Kidney (tissue), 22 donors: ENCODE measurements around the gene TRPC1. TPM values are rescaled to one million over a fixed set of nuclear protein-coding genes. Genes with fewer than 3 reads are reported as not detected.

ENCODE experiments used
- DNase-seq, 5 donors: peaks; one replicate each; pipeline ENCODE4 v3.0.0-alpha.2; 2013 to 2020
- FAIRE-seq: peaks from 2 replicates; lab custom pipeline; 2012; peaks lifted over from hg19 to GRCh38; lab: Jason Lieb, UNC
- H3K27ac ChIP-seq, 2 donors: one replicate each; pipeline ENCODE4 v1.7.0; 2013; ENCODE audit warnings: low read depth in 2 of 2, low read length in 2 of 2, inconsistent platforms in 1 of 2
- H3K27me3 ChIP-seq: one replicate; pipeline ENCODE4 v1.7.1; 2013; ENCODE audit warnings: low read length, inconsistent platforms; ENCODE audit not compliant: control insufficient read depth, insufficient read depth
- H3K36me3 ChIP-seq, 3 donors: one replicate each; pipeline versions ENCODE4 v1.7.0 to v1.7.1; 2013; ENCODE audit warnings: low read length in 3 of 3, control low read depth in 1 of 3, inconsistent platforms in 1 of 3; ENCODE audit not compliant: insufficient read depth in 3 of 3, control insufficient read depth in 2 of 3
- H3K4me1 ChIP-seq, 3 donors: one replicate each; pipeline versions ENCODE4 v1.7.0 to v1.7.1; 2013; ENCODE audit warnings: low read length in 3 of 3, inconsistent platforms in 1 of 3, low read depth in 1 of 3; ENCODE audit not compliant: control insufficient read depth in 2 of 3, insufficient read depth in 2 of 3
- H3K4me3 ChIP-seq, 3 donors: one replicate each; pipeline versions ENCODE4 v1.7.0 to v1.8.1; 2013; ENCODE audit warnings: low read length in 3 of 3, control low read depth in 1 of 3, inconsistent platforms in 1 of 3
- H3K9ac ChIP-seq, 3 donors: one replicate each; pipeline versions ENCODE4 v1.7.0 to v1.7.1; 2013; ENCODE audit warnings: low read length in 3 of 3, control low read depth in 1 of 3, inconsistent platforms in 1 of 3
- H3K9me3 ChIP-seq, 3 donors: one replicate each; pipeline versions ENCODE4 v1.7.0 to v1.7.1; 2013; ENCODE audit warnings: low read length in 3 of 3, control low read depth in 1 of 3, inconsistent platforms in 1 of 3; ENCODE audit not compliant: control insufficient read depth in 2 of 3, insufficient read depth in 1 of 3
- intact Hi-C: fragments of 100-400 bp; cut with DNase I; formaldehyde crosslinking; loops from one replicate; pipeline ENCODE4 v1.11.1; 2022
- long read RNA-seq, 10 donors: library from polyadenylated mRNA in 1 of 10; unstranded in 1 of 10; transcript quantifications; one replicate each; pipeline ENCODE4 v2.0.0 and lab custom pipeline, GENCODE V29; 2021 to 2026
- polyA plus RNA-seq: library from polyadenylated mRNA; stranded (reverse); fragments of 350-450 nt; fragmentation: Illumina TruSeq; extraction: RNeasy Lipid Tissue Mini Kit (QIAGEN cat#74804); gene quantifications from one replicate; pipeline ENCODE4 v1.2.3, GENCODE V29; 2014; ENCODE audit warnings: low read depth, low replicate concordance; ENCODE audit not compliant: insufficient read depth
- total RNA-seq: library from RNA; stranded (reverse); fragmentation: NEBNext Ultra II Directional; extraction: Animal tissue kit (Norgen Biotek cat#: 25700); gene quantifications from one replicate; pipeline ENCODE4 v1.2.1, GENCODE V29; 2021
- TF ChIP-seq, protein P1 (sequence below): IDR thresholded peaks from 3 replicates; pipeline ENCODE4 v1.5.1; 2012; ENCODE audit warnings: mild to moderate bottlenecking, moderate library complexity, borderline replicate concordance; ENCODE audit not compliant: insufficient read depth; ENCODE audit errors: extremely low read depth
- donor health status: control.
- donor health status: control.
- donor health status: control.
- donor health status: control.
- donor health status: control.
- donor health status: DM: yes; HTN: yes; CAD: no.
- donor health status: Normal renal cell carcinoma (clear cell type).

TRPC1 gene
- total RNA-seq, result 13.2 TPM
- 3.2 TPM for polyA plus RNA-seq
- long read RNA-seq, donor 1, full-length matches to known transcripts, result 1 of 1 reads
- long read RNA-seq, donor 1, partial matches to known transcripts, result 0 of 1 reads
- long read RNA-seq, donor 1, other reads (novel, unspliced or antisense), result 0 of 1 reads
- long read RNA-seq, donor 2, full-length matches to known transcripts, result 1 of 1 reads
- long read RNA-seq, donor 2, partial matches to known transcripts, result 0 of 1 reads
- long read RNA-seq, donor 2, other reads (novel, unspliced or antisense), result 0 of 1 reads
- long read RNA-seq, donor 3, result 0 reads
- long read RNA-seq, donor 4, result 0 reads
- long read RNA-seq, donor 5, result 0 reads
- long read RNA-seq, donor 6, result 0 reads
- long read RNA-seq, donor 7, full-length matches to known transcripts, result 2 of 8 reads
- long read RNA-seq, donor 7, partial matches to known transcripts, result 3 of 8 reads
- long read RNA-seq, donor 7, other reads (novel, unspliced or antisense), result 3 of 8 reads
- long read RNA-seq, donor 8, result 0 reads
- long read RNA-seq, donor 9, result 0 reads
- long read RNA-seq, donor 10, result 0 reads

DNA sequence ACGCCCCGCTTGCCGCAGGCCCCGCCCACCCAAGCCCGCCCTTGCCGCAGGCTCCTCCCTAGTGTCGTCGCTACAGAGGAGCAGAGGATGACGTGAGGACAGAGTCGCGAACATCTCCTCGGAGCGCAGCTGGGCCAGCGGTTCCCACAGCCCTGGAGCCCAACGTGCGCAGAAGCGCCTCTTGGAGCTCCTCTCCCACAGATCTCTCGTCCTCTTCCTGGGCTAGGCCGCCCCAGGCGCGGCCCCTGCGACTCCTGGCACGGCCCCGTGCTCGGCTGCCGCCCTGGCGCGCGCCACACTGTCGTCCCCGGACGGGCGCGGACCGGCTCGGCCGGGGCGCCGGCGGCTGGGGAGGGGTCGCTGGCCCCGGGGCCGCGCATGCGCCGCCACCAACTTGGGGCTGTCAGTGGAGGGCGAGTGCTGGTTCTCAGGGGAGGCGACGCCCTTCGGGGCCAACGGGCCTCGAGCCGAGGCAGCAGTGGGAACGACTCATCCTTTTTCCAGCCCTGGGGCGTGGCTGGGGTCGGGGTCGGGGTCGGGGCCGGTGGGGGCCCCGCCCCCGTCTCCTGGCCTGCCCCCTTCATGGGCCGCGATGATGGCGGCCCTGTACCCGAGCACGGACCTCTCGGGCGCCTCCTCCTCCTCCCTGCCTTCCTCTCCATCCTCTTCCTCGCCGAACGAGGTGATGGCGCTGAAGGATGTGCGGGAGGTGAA lies at the start of gene TRPC1:
TSS of gene TRPC1 (plus strand) at position 67 of the 714 bp plus-strand sequence. CDS start at position 593, 526 bp downstream.
- H3K4me3 ChIP-seq, result peak within 1 kb of the TSS; percentile 86 to 92 (median 88)
- no peaks in the 10 kb centered on the region for H3K36me3 ChIP-seq
- H3K27ac ChIP-seq, result peak within 1 kb of the TSS; percentile 72 to 76
- H3K9me3 ChIP-seq, result no peaks in the 10 kb centered on the region
- DNase-seq (peak; percentile 91 to 94 (median 91)), FAIRE-seq (no peak)
- peak within 1 kb of the TSS; percentile 49 to 85 (median 82) for H3K9ac ChIP-seq
- TF ChIP-seq, protein P1, sequence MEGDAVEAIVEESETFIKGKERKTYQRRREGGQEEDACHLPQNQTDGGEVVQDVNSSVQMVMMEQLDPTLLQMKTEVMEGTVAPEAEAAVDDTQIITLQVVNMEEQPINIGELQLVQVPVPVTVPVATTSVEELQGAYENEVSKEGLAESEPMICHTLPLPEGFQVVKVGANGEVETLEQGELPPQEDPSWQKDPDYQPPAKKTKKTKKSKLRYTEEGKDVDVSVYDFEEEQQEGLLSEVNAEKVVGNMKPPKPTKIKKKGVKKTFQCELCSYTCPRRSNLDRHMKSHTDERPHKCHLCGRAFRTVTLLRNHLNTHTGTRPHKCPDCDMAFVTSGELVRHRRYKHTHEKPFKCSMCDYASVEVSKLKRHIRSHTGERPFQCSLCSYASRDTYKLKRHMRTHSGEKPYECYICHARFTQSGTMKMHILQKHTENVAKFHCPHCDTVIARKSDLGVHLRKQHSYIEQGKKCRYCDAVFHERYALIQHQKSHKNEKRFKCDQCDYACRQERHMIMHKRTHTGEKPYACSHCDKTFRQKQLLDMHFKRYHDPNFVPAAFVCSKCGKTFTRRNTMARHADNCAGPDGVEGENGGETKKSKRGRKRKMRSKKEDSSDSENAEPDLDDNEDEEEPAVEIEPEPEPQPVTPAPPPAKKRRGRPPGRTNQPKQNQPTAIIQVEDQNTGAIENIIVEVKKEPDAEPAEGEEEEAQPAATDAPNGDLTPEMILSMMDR, result no peak
- intact Hi-C loops, result no loop called here
- H3K4me1 ChIP-seq, result peaks cover 0 to 2% (median 0%) of the 10 kb centered on the region in 3 donors
- no peaks in the 10 kb centered on the region for H3K27me3 ChIP-seq

DNA sequence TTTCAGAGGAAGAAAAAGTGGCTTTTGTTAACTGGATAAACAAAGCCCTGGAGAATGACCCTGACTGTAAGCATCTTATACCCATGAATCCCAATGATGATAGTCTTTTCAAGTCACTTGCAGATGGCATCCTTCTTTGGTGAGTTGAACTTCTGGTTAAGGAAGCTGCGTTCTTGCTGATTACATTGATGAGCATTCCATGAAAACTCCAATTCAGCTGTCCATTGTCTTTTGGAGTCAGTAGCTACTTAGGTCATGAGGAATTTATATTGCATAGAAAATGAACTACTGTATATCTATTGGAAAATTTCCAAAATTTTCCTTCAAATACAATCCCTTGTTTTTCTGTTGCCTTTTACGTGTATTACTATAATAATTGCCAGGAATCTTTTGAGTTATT lies 47.7 kb upstream of the TRPC1 start:
- no peak for FAIRE-seq
- Histone ChIP-seq H3K4me1 (no peaks in the 10 kb centered on the region), H3K9me3 (no peaks in the 10 kb centered on the region), H3K27ac (no peak overlapping the region), H3K4me3 (no peak overlapping the region), H3K27me3 (no peaks in the 10 kb centered on the region), H3K9ac (no peak overlapping the region), H3K36me3 (no peaks in the 10 kb centered on the region)
- no peak for DNase-seq
- TF ChIP-seq, protein P1, result no peak
- intact Hi-C loops, result no loop called here

DNA sequence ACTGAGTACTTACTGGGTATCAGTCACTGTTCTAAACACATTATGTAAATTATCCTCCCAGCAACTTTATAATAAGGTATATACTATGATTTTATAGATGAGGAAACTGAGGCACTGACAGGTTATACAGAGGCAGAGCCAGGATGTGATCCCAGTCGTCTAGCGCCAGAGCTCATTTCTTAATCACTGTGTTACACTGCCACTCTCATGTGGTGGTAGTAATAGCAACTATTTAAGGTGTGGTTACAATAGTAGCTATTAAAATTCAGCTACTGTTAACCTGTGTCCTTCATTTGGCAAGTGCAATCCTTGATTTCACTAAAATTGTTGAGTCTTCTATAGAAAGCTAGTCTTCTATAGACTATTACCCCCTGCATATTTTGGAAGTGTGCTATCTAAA lies 43.1 kb upstream of the TRPC1 start:
- Histone ChIP-seq H3K27me3 (no peaks in the 10 kb centered on the region), H3K4me3 (no peak overlapping the region), H3K9me3 (no peaks in the 10 kb centered on the region), H3K4me1 (no peaks in the 10 kb centered on the region), H3K27ac (no peak overlapping the region), H3K9ac (no peak overlapping the region), H3K36me3 (no peaks in the 10 kb centered on the region)
- FAIRE-seq, result no peak
- TF ChIP-seq, protein P1, result peak; percentile 47
- intact Hi-C loops, result no loop called here
- DNase-seq, result no peak
